Esophagus (tissue), 2 donors: ENCODE data around the gene ZNF521. TPM values are rescaled to one million over a fixed set of nuclear protein-coding genes. Genes with fewer than 3 reads are reported as not detected.

Source experiments
- H3K27ac ChIP-seq, 2 donors: one replicate each; pipeline ENCODE4 v1.5.1; 2013; ENCODE audit warnings: low read depth in 2 of 2, mild to moderate bottlenecking in 2 of 2, inconsistent platforms in 1 of 2, low read length in 1 of 2, moderate library complexity in 1 of 2
- H3K27me3 ChIP-seq, 2 donors: one replicate each; pipeline ENCODE4 v1.6.1; 2013; ENCODE audit warnings: low read length in 2 of 2, control low read depth in 1 of 2, mild to moderate bottlenecking in 1 of 2; ENCODE audit not compliant: insufficient read depth in 2 of 2, control insufficient read depth in 1 of 2
- H3K36me3 ChIP-seq, 2 donors: one replicate each; pipeline ENCODE4 v1.6.1; 2013; ENCODE audit warnings: low read length in 1 of 2; ENCODE audit not compliant: control insufficient read depth in 2 of 2, insufficient read depth in 2 of 2
- H3K4me1 ChIP-seq, 2 donors: one replicate each; pipeline ENCODE4 v1.6.1; 2013; ENCODE audit warnings: low read length in 1 of 2; ENCODE audit not compliant: control insufficient read depth in 2 of 2, insufficient read depth in 2 of 2
- H3K4me3 ChIP-seq, 2 donors: one replicate each; pipeline ENCODE4 v1.5.1; 2013; ENCODE audit warnings: low read length in 2 of 2, mild to moderate bottlenecking in 2 of 2, low read depth in 1 of 2, moderate library complexity in 1 of 2
- H3K9me3 ChIP-seq, 2 donors: one replicate each; pipeline ENCODE4 v1.6.1; 2013; ENCODE audit warnings: mild to moderate bottlenecking in 2 of 2, low read depth in 1 of 2, low read length in 1 of 2, moderate library complexity in 1 of 2; ENCODE audit not compliant: control insufficient read depth in 2 of 2, insufficient read depth in 1 of 2
- WGBS, 2 donors: extraction: QIAGEN DNeasy Blood & Tissue Kit; methylation state at CpG; one replicate each; pipeline ENCODE4 v1.1.7; 2013; 5-methylcytosine and 5-hydroxymethylcytosine counted together
- polyA plus RNA-seq, 2 donors: library from polyadenylated mRNA; stranded (reverse); fragments of 200-250 nt; gene quantifications; one replicate each; pipeline ENCODE4 v1.2.3, GENCODE V29; 2013
- donor health status: healthy with polysubstance abuse.
- donor health status: Bipolar disorder and iron deficiency.

Gene ZNF521
- polyA plus RNA-seq, 2 donors: 0.79 to 1.2 TPM

- 81 to 82% methylated on average over 8 of the region's 8 CpGs for WGBS, 2 donors
These were observed 52.3 kb downstream of the ZNF521 start for GRCh38 chr18:25299426-25300300.

DNA sequence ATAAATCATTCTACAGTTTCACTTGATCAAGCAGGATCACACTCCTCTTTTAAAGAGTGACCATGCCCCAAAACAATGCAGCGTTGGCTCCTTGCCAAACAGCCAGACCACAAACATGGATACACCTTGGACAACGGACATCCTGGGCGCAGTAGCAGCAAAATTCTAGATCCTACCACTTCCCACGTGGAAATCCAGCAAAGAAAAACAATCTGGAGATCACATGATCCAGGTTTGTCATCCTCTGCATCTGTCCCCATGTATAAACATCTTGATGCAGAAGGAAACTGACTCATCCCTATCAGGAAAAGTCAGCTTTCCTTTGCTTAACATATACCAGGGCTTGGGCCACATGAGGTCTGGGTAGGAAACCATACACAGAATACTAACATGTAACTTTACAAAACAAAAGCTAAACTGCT is 53.1 kb downstream of the ZNF521 start:
- Histone ChIP-seq H3K4me1 (no peaks in the 10 kb centered on the region), H3K27me3 (no peaks in the 10 kb centered on the region), H3K36me3 (peaks cover 0 to 3% of the 10 kb centered on the region in 2 donors), H3K9me3 (no peaks in the 10 kb centered on the region), H3K27ac (no peak overlapping the region), H3K4me3 (no peak overlapping the region)
- WGBS, 2 donors: 48 to 53% methylated on average over 4 of the region's 4 CpGs

More at GRCh38 chr18:25299426-25300300, 52.3 kb downstream of the ZNF521 start:
- Histone ChIP-seq H3K4me3 (no peak overlapping the region), H3K27ac (no peak overlapping the region), H3K4me1 (no peaks in the 10 kb centered on the region), H3K36me3 (peaks cover 0 to 3% of the 10 kb centered on the region in 2 donors), H3K27me3 (no peaks in the 10 kb centered on the region), H3K9me3 (no peaks in the 10 kb centered on the region)

- H3K27me3 ChIP-seq: no peaks in the 10 kb centered on the region
- H3K4me3 ChIP-seq: no peak overlapping the region
- no peaks in the 10 kb centered on the region for H3K9me3 ChIP-seq
- H3K4me1 ChIP-seq: no peaks in the 10 kb centered on the region
- no peaks in the 10 kb centered on the region for H3K36me3 ChIP-seq
- H3K27ac ChIP-seq: no peak overlapping the region
- WGBS, 2 donors: 91 to 94% methylated on average over 2 of the region's 2 CpGs
These were observed 56.3 kb downstream of the ZNF521 start for GRCh38 chr18:25295624-25296138.

DNA sequence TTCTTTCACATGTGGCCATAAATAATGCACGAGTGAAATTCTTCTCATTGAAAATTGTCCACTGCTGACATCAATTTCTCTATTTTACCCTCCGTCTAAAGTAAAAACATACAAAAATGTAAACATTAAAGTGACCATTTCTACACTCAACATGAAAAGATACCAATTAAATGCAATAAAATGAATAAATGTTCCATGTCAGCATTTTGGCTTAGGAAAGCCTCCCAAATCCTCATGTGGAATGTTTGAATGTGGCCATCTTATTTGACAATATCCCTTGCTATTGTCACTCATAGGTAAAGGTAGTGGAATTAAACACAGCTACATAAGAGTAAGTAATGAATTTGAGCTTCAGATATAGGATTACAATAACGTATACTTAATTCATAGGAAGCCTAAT is 60.8 kb downstream of the ZNF521 start:
- Histone ChIP-seq H3K27me3 (no peaks in the 10 kb centered on the region), H3K4me3 (no peak overlapping the region), H3K9me3 (no peaks in the 10 kb centered on the region), H3K36me3 (no peaks in the 10 kb centered on the region), H3K4me1 (no peaks in the 10 kb centered on the region), H3K27ac (no peak overlapping the region)
- 90 to 93% methylated on average over 3 of the region's 3 CpGs for WGBS, 2 donors

DNA sequence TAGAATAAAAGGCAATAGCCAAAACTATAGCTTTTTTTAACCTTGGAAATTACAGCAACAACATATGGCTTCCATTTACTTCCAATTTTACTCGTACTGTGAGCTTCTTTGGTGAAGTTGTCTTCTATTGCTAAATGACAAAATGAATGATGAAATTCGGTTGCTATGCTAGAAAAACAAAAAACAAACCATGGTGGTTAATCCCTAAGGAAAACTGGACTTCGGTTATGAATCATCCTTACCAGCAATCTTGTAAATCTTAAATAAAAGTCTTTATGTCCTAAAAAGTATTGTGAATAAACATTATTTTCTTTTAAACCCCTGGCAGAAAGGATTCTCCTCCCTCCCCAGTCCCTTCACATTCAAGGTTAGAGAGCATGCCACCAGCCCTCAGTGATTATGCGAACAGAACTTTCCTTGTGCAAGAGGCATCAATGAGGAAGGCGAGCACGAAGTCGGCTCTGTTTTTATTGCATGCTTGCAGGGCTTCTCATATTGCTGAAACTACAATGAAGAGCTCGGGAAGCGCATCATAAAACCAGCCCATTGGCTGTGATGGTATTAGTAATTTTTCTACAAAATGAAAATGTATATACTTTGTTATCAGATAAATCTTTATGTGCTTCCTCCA is 62.9 kb downstream of the ZNF521 start:
- Histone ChIP-seq H3K27ac (no peak overlapping the region), H3K27me3 (no peaks in the 10 kb centered on the region), H3K36me3 (no peaks in the 10 kb centered on the region), H3K4me1 (no peaks in the 10 kb centered on the region), H3K4me3 (no peak overlapping the region), H3K9me3 (no peaks in the 10 kb centered on the region)
- WGBS, 2 donors: 27 to 38% methylated on average over 9 of the region's 9 CpGs

DNA sequence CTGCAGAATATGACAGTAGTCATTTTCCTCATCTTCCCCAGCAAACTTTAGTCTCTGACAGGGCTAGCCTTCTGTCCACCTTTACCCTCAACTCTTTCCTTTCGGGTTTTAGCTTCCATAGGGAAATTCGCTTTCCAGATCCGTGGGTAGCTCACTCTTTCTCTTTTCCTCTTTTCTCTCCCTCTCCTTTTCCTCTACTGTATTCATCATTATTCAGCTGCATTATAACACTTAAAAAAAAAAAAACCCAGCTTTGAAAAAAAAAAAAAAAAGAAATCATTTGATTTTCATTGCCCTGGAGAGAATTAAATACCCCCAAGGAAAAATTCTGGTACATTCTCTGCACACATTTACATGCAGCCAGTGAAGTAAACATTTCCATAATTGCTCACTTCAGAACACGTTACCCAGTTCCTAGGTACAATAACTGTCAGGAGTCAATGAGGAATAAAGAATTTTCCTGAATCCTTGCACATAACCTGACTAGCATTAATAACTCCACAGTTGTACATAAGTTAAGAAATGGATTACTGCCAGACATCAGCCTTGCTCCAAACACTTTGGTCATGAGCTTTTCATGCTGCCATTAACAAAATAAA is 63.5 kb downstream of the ZNF521 start:
- Histone ChIP-seq H3K9me3 (no peaks in the 10 kb centered on the region), H3K27ac (no peak overlapping the region), H3K4me3 (no peak overlapping the region), H3K36me3 (no peaks in the 10 kb centered on the region), H3K4me1 (no peaks in the 10 kb centered on the region), H3K27me3 (no peaks in the 10 kb centered on the region)
- WGBS, 2 donors: 59 to 68% methylated on average over 4 of the region's 4 CpGs

DNA sequence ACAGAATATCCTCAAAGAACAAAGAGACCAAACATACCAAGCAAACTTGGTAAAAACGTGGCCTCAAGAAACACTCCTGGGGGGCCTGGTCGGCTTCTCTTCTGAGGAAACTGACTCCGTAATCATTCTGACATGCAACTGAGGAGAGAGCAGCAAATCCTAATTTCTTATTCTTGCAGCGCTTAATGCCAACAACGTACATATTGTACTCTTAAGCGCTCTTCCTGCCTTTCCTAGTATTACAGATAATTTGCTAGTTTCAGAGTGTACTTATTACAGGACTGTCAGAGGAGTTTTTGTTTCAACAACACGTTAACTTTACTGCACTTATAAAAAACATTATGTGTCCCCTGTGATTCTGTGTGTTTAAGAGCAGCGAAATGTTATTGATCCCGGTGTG is 64.9 kb downstream of the ZNF521 start:
- Histone ChIP-seq H3K4me3 (no peak overlapping the region), H3K36me3 (no peaks in the 10 kb centered on the region), H3K27me3 (no peaks in the 10 kb centered on the region), H3K27ac (no peak overlapping the region), H3K4me1 (no peaks in the 10 kb centered on the region), H3K9me3 (no peaks in the 10 kb centered on the region)
- 76 to 88% methylated on average over 9 of the region's 9 CpGs for WGBS, 2 donors

DNA sequence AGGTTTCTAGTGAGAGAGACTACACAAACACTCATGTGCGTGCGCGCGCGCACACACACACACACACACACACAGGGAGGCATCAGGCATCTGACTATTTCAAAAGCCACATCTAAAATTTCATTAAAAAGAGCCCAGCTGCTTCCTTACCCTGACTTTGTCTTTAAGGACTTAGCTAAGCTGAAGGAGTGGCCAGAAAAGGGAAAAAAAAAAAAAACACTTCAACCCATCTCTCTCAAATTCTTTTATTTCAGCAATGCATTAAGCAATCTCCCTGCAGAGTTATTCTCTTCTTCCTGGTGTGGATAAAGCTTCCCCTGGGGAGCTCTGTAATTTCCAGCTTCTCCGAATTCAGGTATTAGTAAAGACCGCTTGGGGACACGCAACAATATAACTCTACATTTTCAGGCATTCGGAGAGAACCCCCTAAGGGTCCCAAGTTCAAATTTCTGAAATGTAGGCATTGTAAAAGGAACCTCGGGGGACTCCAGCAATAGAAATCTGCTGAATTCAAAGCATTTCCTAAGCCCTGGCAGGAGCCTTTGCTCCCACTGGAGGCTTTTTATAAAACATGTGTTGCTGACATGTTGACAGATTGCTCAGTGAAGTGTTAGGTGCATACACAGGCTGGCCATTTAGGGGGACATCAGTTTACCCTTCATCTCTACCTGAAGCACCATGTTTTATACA is 67.0 kb downstream of the ZNF521 start:
- no peaks in the 10 kb centered on the region for H3K4me1 ChIP-seq
- WGBS, 2 donors: 64 to 66% methylated on average over 10 of the region's 10 CpGs

DNA sequence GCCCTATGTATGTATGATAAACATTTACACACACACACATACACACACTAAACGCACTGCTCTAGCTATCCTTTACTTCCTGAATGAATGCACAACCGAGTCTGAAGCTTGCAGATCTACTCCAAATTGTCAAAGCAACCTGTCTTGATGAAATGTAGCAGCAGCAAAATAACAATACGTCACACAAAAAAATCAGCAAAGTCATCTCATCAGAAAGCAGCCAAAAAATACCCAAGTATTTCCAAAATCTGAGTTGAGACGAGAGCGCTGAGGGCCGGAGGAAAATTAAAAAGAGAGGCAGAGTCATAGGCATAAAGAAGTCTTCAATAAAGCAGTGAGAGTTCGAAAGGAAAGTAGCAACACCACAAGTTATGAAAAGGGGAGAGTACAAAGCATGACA is 67.7 kb downstream of the ZNF521 start:
- 70 to 71% methylated on average over 7 of the region's 7 CpGs for WGBS, 2 donors
- no peaks in the 10 kb centered on the region for H3K36me3 ChIP-seq
- no peak overlapping the region for H3K27ac ChIP-seq
- H3K27me3 ChIP-seq: no peaks in the 10 kb centered on the region
- H3K4me1 ChIP-seq: no peaks in the 10 kb centered on the region
- H3K9me3 ChIP-seq: no peaks in the 10 kb centered on the region
- no peak overlapping the region for H3K4me3 ChIP-seq

More for the DNA sequence above, 67.0 kb downstream of the ZNF521 start:
- Histone ChIP-seq H3K9me3 (no peaks in the 10 kb centered on the region), H3K4me3 (no peak overlapping the region), H3K27me3 (no peaks in the 10 kb centered on the region), H3K36me3 (no peaks in the 10 kb centered on the region), H3K27ac (no peak overlapping the region)
